Measurements from ENCODE around the gene FAM76A.

DNA sequence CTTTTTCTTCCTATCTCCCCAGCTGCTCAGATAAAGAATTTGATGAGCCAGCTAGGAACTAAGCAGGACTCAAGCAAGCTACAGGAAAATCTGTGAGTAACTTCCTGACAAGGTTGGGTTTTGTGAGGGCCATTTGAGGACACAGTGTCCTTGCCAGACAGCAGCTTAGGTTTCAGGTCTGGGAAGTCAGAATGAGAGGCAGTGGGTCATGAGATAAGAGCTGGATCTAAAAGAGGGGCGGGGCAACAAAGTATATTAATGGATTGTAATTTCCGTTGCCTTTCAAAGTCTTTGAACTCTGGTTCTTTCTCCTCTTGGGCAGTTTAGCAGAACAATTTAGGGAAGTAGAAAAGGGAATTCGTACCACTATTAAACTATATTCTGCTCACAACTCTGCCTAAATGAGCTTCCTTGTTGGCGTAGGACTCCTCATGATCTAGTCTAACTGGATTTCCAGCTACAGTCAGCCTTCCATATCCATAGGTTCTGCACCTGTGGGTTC lies 63.8 kb downstream of the FAM76A start:
- peak in 1 of 2 donors; percentile 59 for TF ChIP-seq EP300 (IDR thresholded peaks at IDR 0.05)
- TF ChIP-seq, protein P1, sequence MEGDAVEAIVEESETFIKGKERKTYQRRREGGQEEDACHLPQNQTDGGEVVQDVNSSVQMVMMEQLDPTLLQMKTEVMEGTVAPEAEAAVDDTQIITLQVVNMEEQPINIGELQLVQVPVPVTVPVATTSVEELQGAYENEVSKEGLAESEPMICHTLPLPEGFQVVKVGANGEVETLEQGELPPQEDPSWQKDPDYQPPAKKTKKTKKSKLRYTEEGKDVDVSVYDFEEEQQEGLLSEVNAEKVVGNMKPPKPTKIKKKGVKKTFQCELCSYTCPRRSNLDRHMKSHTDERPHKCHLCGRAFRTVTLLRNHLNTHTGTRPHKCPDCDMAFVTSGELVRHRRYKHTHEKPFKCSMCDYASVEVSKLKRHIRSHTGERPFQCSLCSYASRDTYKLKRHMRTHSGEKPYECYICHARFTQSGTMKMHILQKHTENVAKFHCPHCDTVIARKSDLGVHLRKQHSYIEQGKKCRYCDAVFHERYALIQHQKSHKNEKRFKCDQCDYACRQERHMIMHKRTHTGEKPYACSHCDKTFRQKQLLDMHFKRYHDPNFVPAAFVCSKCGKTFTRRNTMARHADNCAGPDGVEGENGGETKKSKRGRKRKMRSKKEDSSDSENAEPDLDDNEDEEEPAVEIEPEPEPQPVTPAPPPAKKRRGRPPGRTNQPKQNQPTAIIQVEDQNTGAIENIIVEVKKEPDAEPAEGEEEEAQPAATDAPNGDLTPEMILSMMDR (IDR thresholded peaks at IDR 0.05) = no peak
- no peak for TF ChIP-seq POLR2A (IDR thresholded peaks at IDR 0.05)
